ENCODE data around the gene ITPK1. TPM values are rescaled to one million over a fixed set of nuclear protein-coding genes. Genes with fewer than 3 reads are reported as not detected.

The ITPK1 gene
- total RNA-seq, 4 donors from 2014 or later, result 19.7 to 97.7 (median 26.5) TPM

GRCh38 chr14:93015064-93015463 is 100.7 kb downstream of the ITPK1 start:
- intact Hi-C loops (cut with DNase I; ENCODE audit: low total_unique reads), result no loop called here
- DNase-seq, result no peak
- TF ChIP-seq CTCF (IDR thresholded peaks at IDR 0.05) (no peak), POLR2A (IDR thresholded peaks at IDR 0.05) (no peak)
- no peaks in the 10 kb centered on the region for H3K27me3 ChIP-seq
- no peak overlapping the region for H3K4me3 ChIP-seq
- no peaks in the 10 kb centered on the region for H3K9me3 ChIP-seq
- H3K4me1 ChIP-seq, result peaks cover 13 to 51% of the 10 kb centered on the region in 2 donors
- peak overlapping the region in 1 of 2 donors; percentile 77 for H3K27ac ChIP-seq
- H3K36me3 ChIP-seq, result no peaks in the 10 kb centered on the region

GRCh38 chr14:93014058-93015023 is 101.4 kb downstream of the ITPK1 start:
- no peaks in the 10 kb centered on the region for H3K36me3 ChIP-seq
- TF ChIP-seq CTCF (IDR thresholded peaks at IDR 0.05), result no peak
- no peak for TF ChIP-seq POLR2A (IDR thresholded peaks at IDR 0.05)
- no peaks in the 10 kb centered on the region for H3K27me3 ChIP-seq
- peaks cover 13 to 44% of the 10 kb centered on the region in 2 donors for H3K4me1 ChIP-seq
- peak overlapping the region; percentile 74 to 77 for H3K27ac ChIP-seq
- no peaks in the 10 kb centered on the region for H3K9me3 ChIP-seq
- intact Hi-C loops (cut with DNase I; ENCODE audit: low total_unique reads), result no loop called here
- no peak overlapping the region for H3K4me3 ChIP-seq
- DNase-seq, result no peak

- TF ChIP-seq CTCF (IDR thresholded peaks at IDR 0.05), result no peak
- no peak for TF ChIP-seq POLR2A (IDR thresholded peaks at IDR 0.05)
- Histone ChIP-seq H3K36me3 (no peaks in the 10 kb centered on the region), H3K9me3 (no peaks in the 10 kb centered on the region), H3K27me3 (no peaks in the 10 kb centered on the region), H3K27ac (peak overlapping the region; percentile 74 to 77), H3K4me1 (peaks cover 13 to 39% of the 10 kb centered on the region in 2 donors), H3K4me3 (no peak overlapping the region)
- intact Hi-C loops (cut with DNase I; ENCODE audit: low total_unique reads), result no loop called here
- DNase-seq, result no peak
Measured at GRCh38 chr14:93012951-93013719, 102.6 kb downstream of the ITPK1 start.

GRCh38 chr14:93012506-93012905 is 103.2 kb downstream of the ITPK1 start:
- Histone ChIP-seq H3K27me3 (no peaks in the 10 kb centered on the region), H3K4me1 (peaks cover 13 to 40% of the 10 kb centered on the region in 2 donors), H3K9me3 (no peaks in the 10 kb centered on the region), H3K36me3 (no peaks in the 10 kb centered on the region), H3K27ac (peak overlapping the region; percentile 74 to 77), H3K4me3 (no peak overlapping the region)
- TF ChIP-seq CTCF (IDR thresholded peaks at IDR 0.05), result no peak
- no peak for TF ChIP-seq POLR2A (IDR thresholded peaks at IDR 0.05)
- no peak for DNase-seq
- intact Hi-C loops (cut with DNase I; ENCODE audit: low total_unique reads), result no loop called here
